ENCODE data around the gene EPHA8. TPM values are rescaled to one million over a fixed set of nuclear protein-coding genes. Genes with fewer than 3 reads are reported as not detected.
A peak's percentile ranks its signal among the peaks of the same experiment; 100 is the strongest.

The EPHA8 gene
- polyA plus RNA-seq, 1 donor (not counting 4 experiments of a cell fraction or from before 2014, with no cell fraction given) = 1.0 TPM

DNA sequence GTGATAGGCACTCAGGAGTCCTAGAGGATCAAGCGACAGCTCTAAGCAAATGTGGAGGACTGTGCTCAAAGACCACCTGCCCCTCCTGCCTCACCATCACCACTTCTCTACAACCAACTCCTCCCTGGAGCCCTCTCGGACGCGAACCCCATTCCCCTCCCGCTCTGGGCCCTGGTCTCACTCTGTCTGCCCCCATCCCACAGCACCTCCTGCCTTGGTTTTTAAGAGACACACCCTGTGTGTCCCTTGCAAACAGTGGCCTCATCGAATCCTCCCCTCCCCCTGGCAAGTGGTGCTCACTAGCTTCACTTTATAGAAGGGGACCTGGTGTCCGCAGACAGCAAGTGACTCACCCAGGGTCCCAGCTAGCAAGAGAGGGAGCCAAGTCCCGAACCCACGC is 28.8 kb downstream of the EPHA8 start:
- DNase-seq (ENCODE audit: low read depth, low spot score) = no peak
- H3K4me2 ChIP-seq (ENCODE audit: control insufficient read depth, extremely low read depth, insufficient read depth, low read depth, low read length) = no peak overlapping the region
- dilution Hi-C loops (cut with MboI; ENCODE audit: extremely low pct_ligation_motif_present, low sequenced_read_pairs) = no loop called here

DNA sequence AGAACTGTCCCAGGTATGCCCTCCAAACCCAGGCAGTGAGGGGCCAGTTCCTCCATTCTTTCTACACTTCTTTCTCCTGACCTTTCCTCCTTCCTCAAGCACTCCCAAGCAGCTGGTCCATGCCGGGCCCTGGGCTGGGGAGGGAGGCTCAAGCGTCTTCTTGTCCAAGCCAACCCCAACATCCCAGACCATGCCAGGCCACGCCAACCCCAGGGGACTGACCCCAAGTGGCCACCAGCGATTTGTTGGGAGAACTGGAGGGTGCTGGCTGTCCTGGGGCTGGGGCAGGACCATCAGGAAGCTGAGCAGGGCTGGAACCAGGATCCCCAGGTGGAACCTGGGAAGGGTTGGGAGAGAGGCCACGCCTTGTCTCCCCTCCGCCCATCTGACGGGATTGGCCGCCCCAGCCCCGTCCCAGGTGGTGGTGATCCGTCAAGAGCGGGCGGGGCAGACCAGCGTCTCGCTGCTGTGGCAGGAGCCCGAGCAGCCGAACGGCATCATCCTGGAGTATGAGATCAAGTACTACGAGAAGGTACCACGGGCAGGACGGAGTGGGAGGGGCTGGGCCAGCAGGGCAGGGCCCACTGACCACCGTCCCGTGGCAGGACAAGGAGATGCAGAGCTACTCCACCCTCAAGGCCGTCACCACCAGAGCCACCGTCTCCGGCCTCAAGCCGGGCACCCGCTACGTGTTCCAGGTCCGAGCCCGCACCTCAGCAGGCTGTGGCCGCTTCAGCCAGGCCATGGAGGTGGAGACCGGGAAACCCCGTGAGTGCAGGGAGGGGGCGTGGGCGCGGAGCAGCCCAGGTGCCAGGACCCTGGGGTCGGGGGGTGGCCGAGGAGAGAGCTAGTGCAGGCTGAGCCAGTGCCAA is 29.9 kb downstream of the EPHA8 start:
- no peak overlapping the region for H3K9ac ChIP-seq (ENCODE audit: control insufficient read depth, extremely low read depth, insufficient read depth, low read length)
- no peaks in the 10 kb centered on the region for H3K4me1 ChIP-seq (ENCODE audit: control insufficient read depth, extremely low read depth, insufficient read depth, low read length)
- no peak overlapping the region for H3K27ac ChIP-seq (ENCODE audit: control insufficient read depth, insufficient read depth, low read length)
- H3K4me3 ChIP-seq (ENCODE audit: control insufficient read depth in 2 of 3, extremely low read depth in 1 of 3, insufficient read depth in 2 of 3, low read depth in 1 of 3, low read length in 3 of 3) = no peak overlapping the region
- H3K9me3 ChIP-seq (ENCODE audit: control insufficient read depth, low read depth, low read length) = no peaks in the 10 kb centered on the region
- dilution Hi-C loops (cut with MboI; ENCODE audit: extremely low pct_ligation_motif_present, low sequenced_read_pairs) = no loop called here
- no peak overlapping the region for H3K4me2 ChIP-seq (ENCODE audit: control insufficient read depth, extremely low read depth, insufficient read depth, low read depth, low read length)
- DNase-seq (ENCODE audit: low read depth, low spot score) (no peak), FAIRE-seq (no peak)
- no peaks in the 10 kb centered on the region for H3K9me1 ChIP-seq (ENCODE audit: control insufficient read depth, extremely low read depth, insufficient read depth, low read length)
- H2AFZ ChIP-seq (ENCODE audit: control insufficient read depth, low read length) = no peak overlapping the region
- H4K20me1 ChIP-seq (ENCODE audit: control insufficient read depth, extremely low read depth, insufficient read depth, low read length) = no peaks in the 10 kb centered on the region
- no peaks in the 10 kb centered on the region for H3K79me2 ChIP-seq (ENCODE audit: control insufficient read depth, insufficient read depth, low read length)
- TF ChIP-seq, protein P1, sequence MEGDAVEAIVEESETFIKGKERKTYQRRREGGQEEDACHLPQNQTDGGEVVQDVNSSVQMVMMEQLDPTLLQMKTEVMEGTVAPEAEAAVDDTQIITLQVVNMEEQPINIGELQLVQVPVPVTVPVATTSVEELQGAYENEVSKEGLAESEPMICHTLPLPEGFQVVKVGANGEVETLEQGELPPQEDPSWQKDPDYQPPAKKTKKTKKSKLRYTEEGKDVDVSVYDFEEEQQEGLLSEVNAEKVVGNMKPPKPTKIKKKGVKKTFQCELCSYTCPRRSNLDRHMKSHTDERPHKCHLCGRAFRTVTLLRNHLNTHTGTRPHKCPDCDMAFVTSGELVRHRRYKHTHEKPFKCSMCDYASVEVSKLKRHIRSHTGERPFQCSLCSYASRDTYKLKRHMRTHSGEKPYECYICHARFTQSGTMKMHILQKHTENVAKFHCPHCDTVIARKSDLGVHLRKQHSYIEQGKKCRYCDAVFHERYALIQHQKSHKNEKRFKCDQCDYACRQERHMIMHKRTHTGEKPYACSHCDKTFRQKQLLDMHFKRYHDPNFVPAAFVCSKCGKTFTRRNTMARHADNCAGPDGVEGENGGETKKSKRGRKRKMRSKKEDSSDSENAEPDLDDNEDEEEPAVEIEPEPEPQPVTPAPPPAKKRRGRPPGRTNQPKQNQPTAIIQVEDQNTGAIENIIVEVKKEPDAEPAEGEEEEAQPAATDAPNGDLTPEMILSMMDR (optimal IDR thresholded peaks at IDR 0.05 in 1 of 3, IDR thresholded peaks at IDR 0.05 in 1 of 3, conservative IDR thresholded peaks at IDR 0.05 in 1 of 3; ENCODE audit: extremely low read depth in 1 of 3, insufficient read depth in 2 of 3, low read length in 3 of 3) = no peak
- peak; percentile 37 for TF ChIP-seq EZH2 (IDR thresholded peaks at IDR 0.05; ENCODE audit: low read length)
- H3K36me3 ChIP-seq (ENCODE audit: control insufficient read depth in 2 of 2, extremely low read depth in 1 of 2, insufficient read depth in 2 of 2, low read length in 2 of 2) = no peaks in the 10 kb centered on the region
- H3K27me3 ChIP-seq (ENCODE audit: control insufficient read depth, extremely low read depth, insufficient read depth, low read length) = peaks cover 34% of the 10 kb centered on the region

More for the DNA sequence above, 28.8 kb downstream of the EPHA8 start:
- H3K27me3 ChIP-seq (ENCODE audit: control insufficient read depth, extremely low read depth, insufficient read depth, low read length) = peaks cover 34% of the 10 kb centered on the region
- no peaks in the 10 kb centered on the region for H3K79me2 ChIP-seq (ENCODE audit: control insufficient read depth, insufficient read depth, low read length)
- H4K20me1 ChIP-seq (ENCODE audit: control insufficient read depth, extremely low read depth, insufficient read depth, low read length) = no peaks in the 10 kb centered on the region
- no peaks in the 10 kb centered on the region for H3K4me1 ChIP-seq (ENCODE audit: control insufficient read depth, extremely low read depth, insufficient read depth, low read length)
- H3K27ac ChIP-seq (ENCODE audit: control insufficient read depth, insufficient read depth, low read length) = no peak overlapping the region
- no peak overlapping the region for H3K9ac ChIP-seq (ENCODE audit: control insufficient read depth, extremely low read depth, insufficient read depth, low read length)
- no peak overlapping the region for H3K4me3 ChIP-seq (ENCODE audit: control insufficient read depth in 2 of 3, extremely low read depth in 1 of 3, insufficient read depth in 2 of 3, low read depth in 1 of 3, low read length in 3 of 3)
- TF ChIP-seq, protein P1 (optimal IDR thresholded peaks at IDR 0.05 in 1 of 3, IDR thresholded peaks at IDR 0.05 in 1 of 3, conservative IDR thresholded peaks at IDR 0.05 in 1 of 3; ENCODE audit: extremely low read depth in 1 of 3, insufficient read depth in 2 of 3, low read length in 3 of 3) = no peak
- no peak for TF ChIP-seq EZH2 (IDR thresholded peaks at IDR 0.05; ENCODE audit: low read length)
- H3K36me3 ChIP-seq (ENCODE audit: control insufficient read depth in 2 of 2, extremely low read depth in 1 of 2, insufficient read depth in 2 of 2, low read length in 2 of 2) = no peaks in the 10 kb centered on the region
- no peak for FAIRE-seq
- no peaks in the 10 kb centered on the region for H3K9me1 ChIP-seq (ENCODE audit: control insufficient read depth, extremely low read depth, insufficient read depth, low read length)
- H2AFZ ChIP-seq (ENCODE audit: control insufficient read depth, low read length) = no peak overlapping the region
- H3K9me3 ChIP-seq (ENCODE audit: control insufficient read depth, low read depth, low read length) = no peaks in the 10 kb centered on the region

All from keratinocyte (primary cell).